ENCODE measurements around the gene TNFRSF18.

DNA sequence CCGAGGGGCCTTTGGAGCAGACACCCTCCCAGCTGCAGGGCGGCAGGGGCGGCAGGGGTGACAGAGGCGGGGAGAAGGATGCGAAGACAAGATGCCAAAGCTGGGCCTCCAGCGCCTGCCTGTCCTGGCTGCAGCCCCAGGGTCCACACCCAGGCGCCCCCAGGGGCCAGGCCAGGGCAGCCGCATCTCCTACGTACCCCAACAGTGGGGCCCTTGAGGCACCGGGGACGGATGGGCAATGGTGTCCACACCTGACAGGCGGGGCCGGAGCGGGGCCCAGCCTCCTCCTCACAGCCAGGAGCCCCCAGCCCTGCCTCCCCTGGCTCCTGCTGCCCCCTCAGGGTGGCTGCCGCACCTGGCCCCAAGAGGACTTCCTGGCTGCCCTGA is 32.8 kb upstream of the TNFRSF18 start:
- TF ChIP-seq, protein P1, sequence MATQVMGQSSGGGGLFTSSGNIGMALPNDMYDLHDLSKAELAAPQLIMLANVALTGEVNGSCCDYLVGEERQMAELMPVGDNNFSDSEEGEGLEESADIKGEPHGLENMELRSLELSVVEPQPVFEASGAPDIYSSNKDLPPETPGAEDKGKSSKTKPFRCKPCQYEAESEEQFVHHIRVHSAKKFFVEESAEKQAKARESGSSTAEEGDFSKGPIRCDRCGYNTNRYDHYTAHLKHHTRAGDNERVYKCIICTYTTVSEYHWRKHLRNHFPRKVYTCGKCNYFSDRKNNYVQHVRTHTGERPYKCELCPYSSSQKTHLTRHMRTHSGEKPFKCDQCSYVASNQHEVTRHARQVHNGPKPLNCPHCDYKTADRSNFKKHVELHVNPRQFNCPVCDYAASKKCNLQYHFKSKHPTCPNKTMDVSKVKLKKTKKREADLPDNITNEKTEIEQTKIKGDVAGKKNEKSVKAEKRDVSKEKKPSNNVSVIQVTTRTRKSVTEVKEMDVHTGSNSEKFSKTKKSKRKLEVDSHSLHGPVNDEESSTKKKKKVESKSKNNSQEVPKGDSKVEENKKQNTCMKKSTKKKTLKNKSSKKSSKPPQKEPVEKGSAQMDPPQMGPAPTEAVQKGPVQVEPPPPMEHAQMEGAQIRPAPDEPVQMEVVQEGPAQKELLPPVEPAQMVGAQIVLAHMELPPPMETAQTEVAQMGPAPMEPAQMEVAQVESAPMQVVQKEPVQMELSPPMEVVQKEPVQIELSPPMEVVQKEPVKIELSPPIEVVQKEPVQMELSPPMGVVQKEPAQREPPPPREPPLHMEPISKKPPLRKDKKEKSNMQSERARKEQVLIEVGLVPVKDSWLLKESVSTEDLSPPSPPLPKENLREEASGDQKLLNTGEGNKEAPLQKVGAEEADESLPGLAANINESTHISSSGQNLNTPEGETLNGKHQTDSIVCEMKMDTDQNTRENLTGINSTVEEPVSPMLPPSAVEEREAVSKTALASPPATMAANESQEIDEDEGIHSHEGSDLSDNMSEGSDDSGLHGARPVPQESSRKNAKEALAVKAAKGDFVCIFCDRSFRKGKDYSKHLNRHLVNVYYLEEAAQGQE (IDR thresholded peaks at IDR 0.05; ENCODE audit: unreplicated experiment): no peak
- TF ChIP-seq, protein P2, sequence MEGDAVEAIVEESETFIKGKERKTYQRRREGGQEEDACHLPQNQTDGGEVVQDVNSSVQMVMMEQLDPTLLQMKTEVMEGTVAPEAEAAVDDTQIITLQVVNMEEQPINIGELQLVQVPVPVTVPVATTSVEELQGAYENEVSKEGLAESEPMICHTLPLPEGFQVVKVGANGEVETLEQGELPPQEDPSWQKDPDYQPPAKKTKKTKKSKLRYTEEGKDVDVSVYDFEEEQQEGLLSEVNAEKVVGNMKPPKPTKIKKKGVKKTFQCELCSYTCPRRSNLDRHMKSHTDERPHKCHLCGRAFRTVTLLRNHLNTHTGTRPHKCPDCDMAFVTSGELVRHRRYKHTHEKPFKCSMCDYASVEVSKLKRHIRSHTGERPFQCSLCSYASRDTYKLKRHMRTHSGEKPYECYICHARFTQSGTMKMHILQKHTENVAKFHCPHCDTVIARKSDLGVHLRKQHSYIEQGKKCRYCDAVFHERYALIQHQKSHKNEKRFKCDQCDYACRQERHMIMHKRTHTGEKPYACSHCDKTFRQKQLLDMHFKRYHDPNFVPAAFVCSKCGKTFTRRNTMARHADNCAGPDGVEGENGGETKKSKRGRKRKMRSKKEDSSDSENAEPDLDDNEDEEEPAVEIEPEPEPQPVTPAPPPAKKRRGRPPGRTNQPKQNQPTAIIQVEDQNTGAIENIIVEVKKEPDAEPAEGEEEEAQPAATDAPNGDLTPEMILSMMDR (conservative IDR thresholded peaks at IDR 0.05; ENCODE audit: low read depth in 2 of 2): 0 out of 4 replicates have a peak, but pooled peaks of 1 of the 2 experiments have one; percentile 3
- no peak for TF ChIP-seq EZH2 (IDR thresholded peaks at IDR 0.05; ENCODE audit: low read depth, unreplicated experiment)
- TF ChIP-seq POLR2AphosphoS5 (IDR thresholded peaks at IDR 0.05; ENCODE audit: low read depth): no peak
- no peak for TF ChIP-seq EZH2phosphoT487 (IDR thresholded peaks at IDR 0.05; ENCODE audit: unreplicated experiment)
- TF ChIP-seq ZNF331 (CRISPR knock-in tag; IDR thresholded peaks at IDR 0.05; ENCODE audit: low read depth): no peak
- TF ChIP-seq, protein P3, sequence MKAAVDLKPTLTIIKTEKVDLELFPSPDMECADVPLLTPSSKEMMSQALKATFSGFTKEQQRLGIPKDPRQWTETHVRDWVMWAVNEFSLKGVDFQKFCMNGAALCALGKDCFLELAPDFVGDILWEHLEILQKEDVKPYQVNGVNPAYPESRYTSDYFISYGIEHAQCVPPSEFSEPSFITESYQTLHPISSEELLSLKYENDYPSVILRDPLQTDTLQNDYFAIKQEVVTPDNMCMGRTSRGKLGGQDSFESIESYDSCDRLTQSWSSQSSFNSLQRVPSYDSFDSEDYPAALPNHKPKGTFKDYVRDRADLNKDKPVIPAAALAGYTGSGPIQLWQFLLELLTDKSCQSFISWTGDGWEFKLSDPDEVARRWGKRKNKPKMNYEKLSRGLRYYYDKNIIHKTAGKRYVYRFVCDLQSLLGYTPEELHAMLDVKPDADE (IDR thresholded peaks at IDR 0.05): no peak
- TF ChIP-seq JUNB (IDR thresholded peaks at IDR 0.05; ENCODE audit: unreplicated experiment): no peak
